K562 (cell line): ENCODE measurements around the gene PDIA4. TPM values are rescaled to one million over a fixed set of nuclear protein-coding genes. Genes with fewer than 3 reads are reported as not detected.

Source experiments
- ATAC-seq: fragments of 200-7000 bp; cut with Tn5 transposase; 3 replicates; pipeline ENCODE4 v1.9.1; 2020; ENCODE audit warnings: moderate library complexity
- BruUV-seq: library from RNA; stranded (reverse); fragments of 400-500 nt; replicated peaks from 2 replicates; lab custom pipeline; 2021; lab: Mats Ljungman, UMichigan
- CTCF ChIA-PET: fragments of 300-600 bp; formaldehyde crosslinking; extraction: SDS; loops from one replicate; lab custom pipeline; 2021; ENCODE audit warnings: low intra/inter-chr PET ratio; lab: Yijun Ruan, JAX
- POLR2A ChIA-PET: fragments of 300-600, 350-650 bp; sonication (Branson Sonifier 250); formaldehyde crosslinking; extraction: SDS; loops from one replicate; lab custom pipeline; 2021; ENCODE audit warnings: antibody characterized with exemption, inconsistent platforms; lab: Yijun Ruan, JAX
- DNase-seq, 4 experiments: peaks; one replicate each; pipeline versions ENCODE4 v3.0.0 to v3.0.0-alpha.2; 2011 to 2018; ENCODE audit warnings: low spot score in 3 of 4, mixed read lengths in 3 of 4; ENCODE audit errors: extremely low read depth in 1 of 4
- FAIRE-seq: peaks from 2 replicates; lab custom pipeline; 2011; peaks lifted over from hg19 to GRCh38; lab: Jason Lieb, UNC
- H2AFZ ChIP-seq: 2 replicates; pipeline ENCODE4 v1.6.0; 2011; ENCODE audit warnings: low read depth, low read length, control low read depth, inconsistent platforms
- H3K27ac ChIP-seq: fragments of 200-600 bp; 3 replicates; pipeline ENCODE4 v1.8.0; 2011; ENCODE audit warnings: low read depth, mild to moderate bottlenecking, control low read depth, inconsistent platforms, low read length, moderate library complexity, mixed read lengths; ENCODE audit errors: extremely low read depth
- H3K27me3 ChIP-seq, 2 experiments: fragments of 300-600 bp in 1 of 2; 2 replicates in 1 of 2; 3 replicates in 1 of 2; pipeline versions ENCODE4 v1.6.0 to v1.8.0; 2011; ENCODE audit warnings: inconsistent platforms in 2 of 2, low read length in 2 of 2, mild to moderate bottlenecking in 1 of 2, mixed read lengths in 1 of 2, moderate library complexity in 1 of 2; ENCODE audit not compliant: control insufficient read depth in 2 of 2, insufficient read depth in 2 of 2
- H3K36me3 ChIP-seq: fragments of 300-600 bp; 3 replicates; pipeline ENCODE4 v1.8.0; 2011; ENCODE audit warnings: mild to moderate bottlenecking, low read length, inconsistent platforms; ENCODE audit not compliant: control insufficient read depth, insufficient read depth
- H3K4me1 ChIP-seq, 2 experiments: fragments of 200-600 bp in 1 of 2; replicated peaks in 1 of 2; 2 replicates in 1 of 2; 3 replicates in 1 of 2; pipeline versions ENCODE4 v1.5.1 to v1.8.0; 2011; ENCODE audit warnings: inconsistent platforms in 2 of 2, low read length in 2 of 2, mild to moderate bottlenecking in 1 of 2, mixed read lengths in 1 of 2, moderate library complexity in 1 of 2; ENCODE audit not compliant: control insufficient read depth in 2 of 2, insufficient read depth in 2 of 2
- H3K4me2 ChIP-seq: 2 replicates; pipeline ENCODE4 v1.6.1; 2011; ENCODE audit warnings: low read length, control low read depth, inconsistent platforms, mixed read lengths; ENCODE audit not compliant: insufficient read depth
- H3K4me3 ChIP-seq: fragments of 200-600 bp; sonication (generic), shearing (Covaris generic); 2 replicates; pipeline ENCODE4 v1.5.1; 2016; ENCODE audit warnings: control low read depth, inconsistent platforms
- H3K79me2 ChIP-seq: fragments of 200-600 bp; 3 replicates; pipeline ENCODE4 v1.8.0; 2011; ENCODE audit warnings: low read length, inconsistent platforms; ENCODE audit not compliant: control insufficient read depth, insufficient read depth
- H3K9ac ChIP-seq, 2 experiments: 2 replicates each; pipeline versions ENCODE4 v1.6.0 to v1.6.1; 2011; ENCODE audit warnings: low read depth in 2 of 2, low read length in 2 of 2, control low read depth in 1 of 2, inconsistent platforms in 1 of 2, mild to moderate bottlenecking in 1 of 2, mixed read lengths in 1 of 2; ENCODE audit not compliant: insufficient read depth in 1 of 2
- H3K9me1 ChIP-seq: one replicate; pipeline ENCODE4 v1.6.0; 2011; ENCODE audit warnings: inconsistent platforms, mild to moderate bottlenecking, low read length, moderate library complexity; ENCODE audit not compliant: control insufficient read depth, insufficient read depth
- H3K9me3 ChIP-seq: replicated peaks from 2 replicates; pipeline ENCODE4 v1.5.1; 2011; ENCODE audit warnings: low read depth, low read length, inconsistent platforms; ENCODE audit not compliant: control insufficient read depth, insufficient read depth
- H4K20me1 ChIP-seq: replicated peaks from 2 replicates; pipeline ENCODE4 v1.6.1; 2011; ENCODE audit warnings: low read length, inconsistent platforms, mixed read lengths; ENCODE audit not compliant: control insufficient read depth, insufficient read depth
- CREBBP ChIP-seq: IDR thresholded peaks from one replicate; pipeline ENCODE4 v1.6.1; 2012; ENCODE audit warnings: low read depth, mild to moderate bottlenecking, control low read depth, inconsistent platforms, low read length
- CTCFL ChIP-seq: IDR thresholded peaks from 2 replicates; pipeline ENCODE4 v1.6.1; 2011; ENCODE audit warnings: borderline replicate concordance, low read depth, mild to moderate bottlenecking, moderate library complexity, low read length; ENCODE audit not compliant: insufficient read depth, poor library complexity, severe bottlenecking
- ELF4 ChIP-seq: fragments of 450-650 bp; formaldehyde crosslinking; IDR thresholded peaks from 2 replicates; pipeline ENCODE4 v1.4.0; 2022; ENCODE audit warnings: missing genetic modification characterization
- ESRRA ChIP-seq: fragments of 450-650 bp; IDR thresholded peaks from 2 replicates; pipeline ENCODE4 v1.6.1; 2014; ENCODE audit warnings: low read depth, mild to moderate bottlenecking, moderate library complexity, borderline replicate concordance
- HMGN3 ChIP-seq: IDR thresholded peaks from 2 replicates; pipeline ENCODE4 v1.6.1; 2011; ENCODE audit warnings: borderline replicate concordance, low read depth, mild to moderate bottlenecking, mixed read lengths, low read length; ENCODE audit not compliant: insufficient read length; ENCODE audit errors: extremely low read depth
- MAZ ChIP-seq, 2 experiments: fragments of 450-650 bp in 1 of 2; sonication (generic) in 1 of 2; formaldehyde crosslinking; IDR thresholded peaks in 1 of 2; conservative IDR thresholded peaks in 1 of 2; 2 replicates each; pipeline versions ENCODE4 v1.4.0 to v1.5.0; 2020; ENCODE audit warnings: mild to moderate bottlenecking in 1 of 2, missing genetic modification reagents in 1 of 2
- NFYB ChIP-seq: IDR thresholded peaks from 2 replicates; pipeline ENCODE4 v1.6.1; 2011; ENCODE audit warnings: mild to moderate bottlenecking, moderate library complexity; ENCODE audit not compliant: insufficient read length; ENCODE audit errors: extremely low read depth
- RBBP5 ChIP-seq: fragments of 200-600 bp; sonication (generic); IDR thresholded peaks from 2 replicates; pipeline ENCODE4 v1.6.1; 2012; ENCODE audit warnings: borderline replicate concordance, mild to moderate bottlenecking, low read length, control low read depth, inconsistent platforms; ENCODE audit not compliant: insufficient read depth, poor library complexity, severe bottlenecking
- ZC3H4 ChIP-seq: sonication (generic); formaldehyde crosslinking; IDR thresholded peaks from 2 replicates; pipeline ENCODE4 v1.9.0; 2021; ENCODE audit warnings: missing genetic modification reagents, borderline replicate concordance
- ZFP1 ChIP-seq: fragments of 450-650 bp; formaldehyde crosslinking; IDR thresholded peaks from 2 replicates; pipeline ENCODE4 v1.4.0; 2020; ENCODE audit warnings: mild to moderate bottlenecking, mixed read lengths
- ZNF318 ChIP-seq, 2 experiments: fragments of 450-650 bp; IDR thresholded peaks; 2 replicates each; pipeline ENCODE4 v1.6.1; 2016; ENCODE audit warnings: mild to moderate bottlenecking in 2 of 2, borderline replicate concordance in 1 of 2, low read depth in 1 of 2, moderate library complexity in 1 of 2
- WGBS: fragments of 100-300 bp; shearing (Covaris generic); methylation state at CpG from one replicate; pipeline ENCODE4 v1.1.6; 2016; ENCODE audit warnings: low coverage, mixed read lengths; ENCODE audit not compliant: insufficient coverage; ENCODE audit errors: missing lambda C conversion rate; 5-methylcytosine and 5-hydroxymethylcytosine counted together
- in situ Hi-C: fragments of 300-500 bp; cut with MboI; formaldehyde crosslinking; loops from 4 replicates; pipeline ENCODE4 v1.15.0; 2018; ENCODE audit warnings: inconsistent platforms, mixed read lengths
- intact Hi-C: fragments of 100-400 bp; cut with micrococcal nuclease; formaldehyde crosslinking; loops from 2 replicates; pipeline ENCODE4 v1.14.2; 2022
- polyA plus RNA-seq, 8 experiments: library from polyadenylated mRNA; depleted of rRNA in 4 of 8; stranded (reverse) in 5 of 8; unstranded in 3 of 8; fragments of >200 nt; fragmentation: Nextera tagmentation in 2 of 8; fragmentation: Illumina TruSeq in 1 of 8; extraction: Ambion mirVana in 2 of 8; extraction: Trizol in 1 of 8; gene quantifications; 2 replicates each; pipeline versions ENCODE4 v1.2.1 to v1.2.3, GENCODE V29; 2011 to 2014; ENCODE audit warnings: inconsistent platforms in 1 of 8, missing spikeins in 1 of 8
- total RNA-seq, 7 experiments: library from RNA; depleted of rRNA in 6 of 7; stranded (reverse); fragments of >200 nt in 6 of 7; fragmentation: Illumina TruSeq in 2 of 7; extraction: Trizol in 2 of 7; gene quantifications; 2 replicates each; pipeline versions ENCODE4 v1.2.1 to v1.2.3, GENCODE V29; 2011 to 2021; ENCODE audit warnings: low replicate concordance in 1 of 7

The PDIA4 gene
- total and polyA plus RNA-seq, 9 of the 15 experiments (the other 6 are each of a cell fraction or from before 2014, with no cell fraction given), result 9.1 to 175 (median 146) TPM

- Histone ChIP-seq H3K36me3 (no peaks in the 10 kb centered on the region), H3K4me2 (no peak overlapping the region), H4K20me1 (0 out of 2 replicates have a peak, but pooled peaks cover 4% of the 10 kb centered on the region), H3K4me3 (no peak overlapping the region), H3K4me1 (peaks cover 3 to 6% of the 10 kb centered on the region in 2 experiments; a peak in 4 of 5 replicates), H3K27me3 (peaks cover 2 to 4% of the 10 kb centered on the region in 2 experiments; a peak in 1 of 5 replicates), H3K79me2 (no peaks in the 10 kb centered on the region), H3K9ac (peak overlapping the region in 1 of 2 experiments; percentile 69; a peak in 2 of 4 replicates), H3K9me1 (no peaks in the 10 kb centered on the region), H3K27ac (no peak overlapping the region), H2AFZ (no peak overlapping the region), H3K9me3 (no peaks in the 10 kb centered on the region)
- POLR2A ChIA-PET, result interaction anchor here (1.1 to 2.2 kb wide), 2 partner anchors 9 to 14 kb away, joined by 3 to 10 read pairs; no protein-coding TSS in a partner anchor
- FAIRE-seq, result no peak
- DNase-seq, result peak in 1 of 4 experiments; percentile 9
- CTCF ChIA-PET, result no interaction called here
- no TSS peak for BruUV-seq
- intact Hi-C loops (no loop called here), in situ Hi-C loops (no loop called here)
- peak; percentile 21; the same call in 2 of the 3 replicates for ATAC-seq
- 40% methylated on average over 8 of the region's 8 CpGs for WGBS
- TF ChIP-seq ZNF318 (IDR thresholded peaks at IDR 0.05; ENCODE audit: borderline replicate concordance in 1 of 2, low read depth in 1 of 2), result no peak
- TF ChIP-seq ZFP1, result no peak
- TF ChIP-seq HMGN3, result no peak
- TF ChIP-seq CREBBP, result no peak
- TF ChIP-seq ELF4, result no peak
- TF ChIP-seq ESRRA, result no peak
- TF ChIP-seq NFYB, result no peak
- no peak for TF ChIP-seq RBBP5
- TF ChIP-seq CTCFL, result no peak
- no peak for TF ChIP-seq MAZ (CRISPR knock-in tag; conservative IDR thresholded peaks at IDR 0.05 in 1 of 2, IDR thresholded peaks at IDR 0.05 in 1 of 2)
- no peak for TF ChIP-seq ZC3H4 (CRISPR knock-in tag)
Measured at GRCh38 chr7:148993193-148993592, 35.1 kb downstream of the PDIA4 start.
